Thyroid gland (tissue), 4 donors: ENCODE measurements around the gene SOX21. TPM values are rescaled to one million over a fixed set of nuclear protein-coding genes. Genes with fewer than 3 reads are reported as not detected.

Experiments
- DNase-seq, 2 donors: peaks; one replicate each; pipeline ENCODE4 v3.0.0-alpha.2; 2019
- H3K27ac ChIP-seq, 3 donors: fragments of 200-600 bp; sonication (generic); 1 replicate in 2 of 3; 2 replicates in 1 of 3; pipeline ENCODE4 v1.5.1; 2016 to 2019; ENCODE audit warnings: mild to moderate bottlenecking in 1 of 3, moderate library complexity in 1 of 3
- H3K27me3 ChIP-seq: fragments of 200-600 bp; sonication (generic); one replicate; pipeline ENCODE4 v1.5.1; 2019
- H3K36me3 ChIP-seq, 2 donors: fragments of 200-600 bp; sonication (generic); one replicate each; pipeline ENCODE4 v1.5.1; 2016 to 2019
- H3K4me1 ChIP-seq, 2 donors: fragments of 200-600 bp; sonication (generic); one replicate each; pipeline ENCODE4 v1.5.1; 2017 to 2019
- H3K4me3 ChIP-seq, 3 donors: fragments of 200-600 bp; sonication (generic); replicated peaks in 1 of 3; 1 replicate in 2 of 3; 2 replicates in 1 of 3; pipeline ENCODE4 v1.5.1; 2016; ENCODE audit warnings: mild to moderate bottlenecking in 1 of 3
- H3K9me3 ChIP-seq: fragments of 200-600 bp; sonication (generic); one replicate; pipeline ENCODE4 v1.5.1; 2017
- CTCF ChIP-seq, 6 experiments: fragments of 200-600 bp in 3 of 6; fragments of 450-650 bp in 3 of 6; sonication (generic) in 3 of 6; IDR thresholded peaks; one replicate each; pipeline ENCODE4 v1.5.1; 2016 to 2019; ENCODE audit warnings: antibody characterized with exemption in 6 of 6, mild to moderate bottlenecking in 2 of 6, inconsistent platforms in 1 of 6, moderate library complexity in 1 of 6
- POLR2A ChIP-seq, 2 donors: fragments of 450-650 bp; IDR thresholded peaks; one replicate each; pipeline ENCODE4 v1.6.1; 2017; ENCODE audit warnings: antibody characterized with exemption in 2 of 2, mild to moderate bottlenecking in 2 of 2, moderate library complexity in 1 of 2
- WGBS, 2 donors: methylation state at CpG; one replicate each; pipeline ENCODE4 v1.1.5; 2017; 5-methylcytosine and 5-hydroxymethylcytosine counted together
- intact Hi-C: fragments of 100-400 bp; cut with DNase I; formaldehyde crosslinking; loops from one replicate; pipeline ENCODE4 v1.15.1; 2023
- total RNA-seq, 4 donors: library from RNA; depleted of rRNA; stranded (reverse); fragments of >200 nt; gene quantifications; one replicate each; pipeline ENCODE4 v1.2.3, GENCODE V29; 2016

SOX21 gene
- total RNA-seq, 4 donors from 2014 or later, result 0.20 to 0.22 TPM; not detected in 2

GRCh38 chr13:94706101-94706842, 6.1 kb downstream of the SOX21 start:
- Histone ChIP-seq H3K27ac (no peak overlapping the region), H3K27me3 (peaks cover 57% of the 10 kb centered on the region), H3K4me3 (no peak overlapping the region), H3K36me3 (no peaks in the 10 kb centered on the region), H3K4me1 (peaks cover 8 to 21% of the 10 kb centered on the region in 2 donors), H3K9me3 (no peaks in the 10 kb centered on the region)
- 17 to 18% methylated on average over 16 of the region's 16 CpGs for WGBS, 2 donors
- TF ChIP-seq POLR2A (IDR thresholded peaks at IDR 0.05), result no peak
- TF ChIP-seq CTCF (IDR thresholded peaks at IDR 0.05), result no peak
- intact Hi-C loops, result no loop called here
- no peak for DNase-seq

- Histone ChIP-seq H3K36me3 (no peaks in the 10 kb centered on the region), H3K4me1 (peaks cover 2 to 12% of the 10 kb centered on the region in 2 donors), H3K27ac (no peak overlapping the region), H3K4me3 (no peak overlapping the region), H3K9me3 (no peaks in the 10 kb centered on the region), H3K27me3 (peaks cover 49% of the 10 kb centered on the region)
- 9 to 14% methylated on average over 36 to 40 of the region's 40 CpGs for WGBS, 2 donors
- intact Hi-C loops, result no loop called here
- no peak for DNase-seq
- TF ChIP-seq POLR2A (IDR thresholded peaks at IDR 0.05), result no peak
- TF ChIP-seq CTCF (IDR thresholded peaks at IDR 0.05), result no peak
Measured at GRCh38 chr13:94705081-94706030, 7.0 kb downstream of the SOX21 start.

- DNase-seq, result no peak
- WGBS, 2 donors, result 15% methylated on average over 22 to 24 of the region's 24 CpGs
- TF ChIP-seq CTCF (IDR thresholded peaks at IDR 0.05) (no peak), POLR2A (IDR thresholded peaks at IDR 0.05) (no peak)
Measured at GRCh38 chr13:94704377-94705080, 7.8 kb downstream of the SOX21 start.

GRCh38 chr13:94703721-94704314, 8.5 kb downstream of the SOX21 start:
- H3K27ac ChIP-seq, result no peak overlapping the region
- H3K4me1 ChIP-seq, result peaks cover 0 to 12% of the 10 kb centered on the region in 2 donors
- H3K4me3 ChIP-seq, result no peak overlapping the region
- no peaks in the 10 kb centered on the region for H3K36me3 ChIP-seq
- intact Hi-C loops, result no loop called here
- H3K9me3 ChIP-seq, result no peaks in the 10 kb centered on the region
- TF ChIP-seq POLR2A (IDR thresholded peaks at IDR 0.05), result no peak
- TF ChIP-seq CTCF (IDR thresholded peaks at IDR 0.05), result no peak
- 3 to 11% methylated on average over 20 to 22 of the region's 26 CpGs for WGBS, 2 donors
- peaks cover 34% of the 10 kb centered on the region for H3K27me3 ChIP-seq
- no peak for DNase-seq

More at GRCh38 chr13:94704377-94705080, 7.8 kb downstream of the SOX21 start:
- Histone ChIP-seq H3K9me3 (no peaks in the 10 kb centered on the region), H3K27me3 (peaks cover 41% of the 10 kb centered on the region), H3K4me3 (no peak overlapping the region), H3K4me1 (peaks cover 0 to 12% of the 10 kb centered on the region in 2 donors), H3K36me3 (no peaks in the 10 kb centered on the region), H3K27ac (no peak overlapping the region)
- intact Hi-C loops, result no loop called here
